HG03469 (cell line): Measurements from ENCODE around the gene ARHGAP9.
A peak's percentile ranks its signal among the peaks of the same experiment; 100 is the strongest.

Experiments used
- ATAC-seq: cut with Tn5 transposase; IDR thresholded peaks from one replicate; pipeline ENCODE4 v1.9.1; 2021; ENCODE audit warnings: mild to moderate bottlenecking, moderate library complexity, moderate number of reproducible peaks; ENCODE audit not compliant: unreplicated experiment

The ARHGAP9 gene

GRCh38 chr12:57479376-57480115, at the start of gene ARHGAP9:
Gene ARHGAP9 (minus strand): TSS chr12:57479866. CDS start chr12:57479406, 460 bp downstream.
- ATAC-seq = no peak

- ATAC-seq = no peak
Observed at GRCh38 chr12:57528831-57529555, 49.3 kb upstream of the ARHGAP9 start.

GRCh38 chr12:57528176-57528575, 48.5 kb upstream of the ARHGAP9 start:
- ATAC-seq = no peak

DNA sequence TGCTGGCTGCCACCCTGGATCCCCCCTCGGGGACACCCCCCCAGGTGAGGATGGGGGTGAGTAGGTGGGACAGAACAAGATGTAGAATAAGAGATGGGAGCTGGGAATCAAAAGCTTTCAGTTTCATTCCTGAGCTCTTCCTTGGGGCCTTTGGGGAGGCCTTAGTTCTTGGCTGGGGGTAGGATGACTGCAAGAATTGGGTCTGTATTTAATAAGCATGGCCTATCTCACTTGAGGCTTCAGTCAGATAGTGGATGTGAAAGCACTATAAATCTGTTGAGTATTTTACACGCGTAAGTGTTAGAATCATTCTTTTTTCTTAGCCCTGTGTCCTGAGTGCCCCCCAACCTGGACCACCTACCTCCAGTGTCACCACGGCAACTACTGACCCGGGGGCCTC, 47.5 kb upstream of the ARHGAP9 start:
- ATAC-seq = no peak

DNA sequence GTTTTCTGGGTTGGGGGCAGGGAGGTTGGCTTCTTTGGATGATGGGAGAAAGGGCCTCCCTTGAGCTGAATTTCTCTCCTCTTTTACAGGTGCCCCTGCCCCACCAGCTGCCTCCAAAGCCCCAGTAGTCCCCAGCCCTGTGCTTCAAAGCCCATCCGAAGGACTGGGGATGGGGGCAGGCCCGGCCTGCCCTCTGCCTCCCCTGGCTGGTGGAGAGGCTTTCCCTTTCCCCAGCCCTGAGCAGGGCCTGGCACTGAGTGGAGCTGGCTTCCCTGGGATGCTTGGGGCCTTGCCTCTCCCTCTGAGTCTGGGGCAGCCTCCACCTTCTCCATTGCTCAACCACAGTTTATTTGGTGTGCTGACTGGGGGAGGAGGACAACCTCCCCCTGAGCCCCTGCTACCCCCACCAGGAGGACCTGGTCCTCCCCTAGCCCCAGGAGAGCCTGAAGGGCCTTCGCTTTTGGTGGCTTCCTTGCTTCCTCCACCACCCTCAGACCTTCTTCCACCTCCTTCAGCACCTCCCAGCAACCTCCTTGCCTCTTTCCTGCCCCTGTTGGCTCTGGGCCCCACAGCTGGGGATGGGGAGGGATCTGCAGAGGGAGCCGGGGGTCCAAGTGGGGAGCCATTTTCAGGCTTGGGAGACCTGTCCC, 46.9 kb upstream of the ARHGAP9 start:
- ATAC-seq = no peak

- ATAC-seq = no peak
Observed at GRCh38 chr12:57525615-57526383, 46.1 kb upstream of the ARHGAP9 start.

- ATAC-seq = no peak
Observed at GRCh38 chr12:57524814-57525614, 45.3 kb upstream of the ARHGAP9 start.

DNA sequence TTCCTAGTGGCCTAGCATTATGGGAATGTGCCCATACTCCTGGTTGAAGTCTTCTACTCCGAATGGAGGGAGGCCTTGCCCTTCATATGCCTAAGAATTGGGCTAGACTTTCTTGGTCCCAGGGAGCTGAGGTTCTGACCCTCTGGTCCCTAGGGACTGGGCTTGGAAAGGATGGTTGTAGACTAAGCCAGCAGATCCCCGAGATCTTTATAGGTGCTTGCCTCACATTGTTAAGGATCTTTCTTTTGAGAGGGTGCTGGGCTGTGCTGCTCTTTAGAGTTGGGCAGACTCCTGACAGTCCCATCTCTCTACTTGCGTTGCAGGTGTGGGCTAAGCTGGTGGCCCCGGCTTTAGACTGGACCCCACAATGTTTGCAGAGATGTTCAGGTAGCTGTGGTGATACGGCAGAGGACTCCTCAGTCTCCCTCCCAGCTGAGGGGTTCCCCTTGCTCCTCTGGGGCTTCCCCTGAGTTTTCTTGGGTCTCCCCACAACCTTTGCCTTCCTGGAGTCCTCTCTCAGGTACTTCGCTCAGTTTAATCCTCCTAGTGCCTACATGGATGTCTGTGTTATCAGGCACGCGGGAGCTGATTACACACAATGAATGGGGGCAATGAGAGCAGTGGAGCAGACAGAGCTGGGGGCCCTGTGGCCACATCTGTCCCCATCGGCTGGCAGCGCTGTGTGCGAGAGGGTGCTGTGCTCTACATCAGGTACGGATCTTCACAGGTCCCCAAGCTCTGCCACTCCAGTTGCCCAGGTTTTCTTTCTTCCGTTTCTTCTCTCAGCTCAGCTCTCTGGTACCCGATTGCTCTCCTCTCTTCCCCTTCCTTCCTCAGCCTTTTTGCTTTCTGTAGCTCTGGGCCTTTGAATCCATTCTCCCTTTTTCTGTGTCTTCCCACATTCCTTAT, 44.3 kb upstream of the ARHGAP9 start:
- ATAC-seq = no peak

- ATAC-seq = no peak
Observed at GRCh38 chr12:57522887-57523705, 43.4 kb upstream of the ARHGAP9 start.

DNA sequence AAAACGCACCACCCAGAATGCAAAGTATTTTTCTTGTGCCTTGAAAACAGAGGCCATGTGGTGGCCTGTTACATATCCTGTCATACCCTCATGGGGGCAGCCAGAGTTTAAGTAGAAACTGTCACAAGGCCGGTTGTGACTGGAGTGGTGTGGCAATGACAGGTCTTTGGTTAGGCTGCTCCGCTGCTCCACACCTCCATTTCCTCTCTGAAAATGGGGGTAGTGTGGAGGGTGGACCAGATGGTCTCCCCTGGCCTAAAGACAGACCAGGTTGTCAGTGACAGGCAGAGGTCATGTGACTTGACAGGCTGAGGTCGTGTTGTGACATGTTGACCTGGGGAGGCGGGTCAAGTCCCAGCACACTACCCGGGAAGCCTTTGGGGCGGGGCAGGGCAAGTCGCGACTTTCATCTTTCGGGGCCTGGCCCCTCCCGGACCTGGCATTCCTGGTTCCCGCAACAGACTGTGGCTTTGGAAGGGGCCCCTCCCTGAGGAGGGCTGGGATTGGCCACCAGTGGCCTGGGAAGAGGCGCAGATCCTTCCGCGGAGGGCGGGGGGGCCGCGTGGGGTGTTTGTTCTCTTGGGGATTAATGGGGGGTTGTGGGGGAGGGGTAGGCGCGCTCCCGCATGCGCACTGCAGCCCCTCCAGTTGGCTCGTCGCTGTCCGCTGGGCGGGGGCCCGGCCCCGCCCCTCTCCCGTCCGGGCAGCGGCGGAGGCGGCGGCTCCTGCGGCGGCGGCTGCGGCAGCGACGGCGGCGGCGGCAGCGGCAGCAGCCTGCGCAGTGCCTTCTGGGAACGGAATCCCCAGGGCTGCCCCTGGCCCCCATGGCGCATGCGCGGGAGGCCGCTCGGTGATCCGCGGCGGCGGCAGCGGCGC, 42.6 kb upstream of the ARHGAP9 start, which contains the start of gene MBD6:
Gene MBD6, plus strand, starts transcription at position 814 of the 876 bp plus-strand sequence. CDS start 1,480 bp downstream, outside the sequence.
- ATAC-seq = peak; percentile 28

- no peak for ATAC-seq
Observed at GRCh38 chr12:57521525-57522010, 41.9 kb upstream of the ARHGAP9 start.

DNA sequence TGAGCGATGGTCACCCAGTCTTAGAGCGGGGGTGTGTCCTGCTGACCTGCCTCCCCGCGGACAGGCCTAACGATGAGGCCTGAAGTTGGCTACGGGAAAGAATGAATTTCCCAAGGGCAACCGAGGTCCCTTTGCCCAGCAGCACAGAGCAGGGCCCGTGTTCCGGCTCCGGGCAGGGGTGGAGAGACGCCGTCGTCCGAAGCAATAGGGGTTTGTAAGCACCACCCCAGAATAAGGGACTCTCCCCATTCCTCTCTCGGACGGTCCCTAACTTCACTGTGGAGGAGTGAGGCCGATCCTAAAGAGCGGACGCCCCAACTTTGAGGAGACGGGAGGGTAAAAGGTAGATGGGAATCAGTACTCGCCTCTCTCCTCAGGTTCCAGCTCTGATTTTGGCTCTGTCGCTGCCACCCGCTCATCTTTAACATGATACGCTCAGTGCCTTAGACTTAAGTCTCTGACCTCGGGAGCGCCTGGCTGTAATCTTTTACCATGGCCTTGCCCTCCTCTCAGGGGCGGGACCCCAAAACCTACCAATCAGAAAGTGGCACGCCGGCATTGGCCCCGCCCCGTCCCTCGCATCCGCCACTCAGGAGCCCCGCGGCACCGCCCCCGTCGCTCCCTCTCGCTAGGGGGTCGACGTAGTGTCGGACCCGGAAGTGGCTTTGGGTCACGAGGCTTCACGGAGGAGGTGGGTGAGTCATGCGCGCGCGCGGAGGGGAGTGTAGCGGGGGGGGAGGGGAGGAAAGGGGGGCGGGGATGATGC, 40.6 kb upstream of the ARHGAP9 start, which contains the start of gene DDIT3:
Gene DDIT3, minus strand, starts transcription at position 462 of the 766 bp plus-strand sequence. CDS start 3,108 bp downstream, outside the sequence.
- peak; percentile 38 for ATAC-seq

GRCh38 chr12:57519796-57520052, 40.1 kb upstream of the ARHGAP9 start:
- ATAC-seq = no peak

DNA sequence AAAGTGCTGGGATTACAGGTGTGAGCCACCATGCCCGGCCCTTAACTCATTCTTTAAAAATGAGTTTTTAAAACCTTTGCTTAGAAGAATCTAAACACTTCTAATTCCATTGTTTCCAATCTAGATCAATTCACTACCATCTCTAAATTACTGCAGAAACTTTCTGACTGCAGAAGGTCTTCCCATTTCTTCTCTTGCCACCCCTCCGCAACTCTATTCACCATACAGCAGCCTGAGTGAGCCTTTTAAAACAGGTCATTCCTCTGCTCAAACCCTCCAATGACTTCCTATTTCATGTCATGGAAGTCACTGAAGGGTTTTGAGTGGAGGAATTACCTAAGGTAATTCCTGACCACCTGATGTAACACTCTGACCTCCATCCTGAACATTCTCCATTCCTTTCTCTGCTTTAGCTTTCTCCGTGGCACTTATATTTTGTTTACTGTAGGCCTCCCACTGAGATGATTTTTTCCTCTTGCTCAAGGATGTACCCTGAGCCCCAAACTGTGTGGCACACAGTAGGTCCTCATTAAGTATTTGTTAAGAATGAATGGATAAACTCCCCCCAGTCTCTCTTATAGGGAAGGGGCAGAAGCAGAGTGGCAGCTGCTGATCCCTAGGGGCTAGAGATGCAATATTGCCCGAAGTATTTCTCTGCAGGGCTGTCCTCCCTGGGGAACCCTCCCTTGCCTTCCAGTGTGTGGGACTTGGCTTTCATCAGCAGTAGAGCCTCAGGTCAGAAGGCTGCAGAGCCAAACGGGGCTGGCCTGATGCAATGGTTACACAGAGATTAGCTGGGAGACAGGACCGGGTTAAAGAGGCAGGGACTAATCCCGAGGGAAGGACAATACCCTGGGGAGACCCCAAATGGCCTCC, 39.5 kb upstream of the ARHGAP9 start:
- ATAC-seq = no peak

GRCh38 chr12:57518176-57518919, 38.7 kb upstream of the ARHGAP9 start:
- ATAC-seq = no peak
